Spleen (tissue), 7 donors: ENCODE data around the gene PPP3CA.

Experiments used
- POLR2A ChIP-seq, 3 donors: fragments of 450-650 bp; IDR thresholded peaks; one replicate each; pipeline ENCODE4 v1.5.1; 2017; ENCODE audit warnings: antibody characterized with exemption in 3 of 3, mild to moderate bottlenecking in 1 of 3
- TF ChIP-seq, protein P1 (sequence below), 11 experiments: fragments of 200-600 bp in 7 of 11; fragments of 450-650 bp in 4 of 11; sonication (generic) in 4 of 11; IDR thresholded peaks in 8 of 11; conservative IDR thresholded peaks in 3 of 11; 1 replicate in 7 of 11; 2 replicates in 4 of 11; pipeline versions ENCODE4 v1.4.0 to v1.8.0; 2016 to 2021; ENCODE audit warnings: antibody characterized with exemption in 11 of 11, inconsistent platforms in 4 of 11, mild to moderate bottlenecking in 1 of 11
- donor health status: DM: no; HTN: no; CAD: no; lungs with moderate emphysema.
- donor health status: DM: no; HTN: no; CAD: no.
- donor health status: DM: no; HTN: no; CAD: no.

DNA sequence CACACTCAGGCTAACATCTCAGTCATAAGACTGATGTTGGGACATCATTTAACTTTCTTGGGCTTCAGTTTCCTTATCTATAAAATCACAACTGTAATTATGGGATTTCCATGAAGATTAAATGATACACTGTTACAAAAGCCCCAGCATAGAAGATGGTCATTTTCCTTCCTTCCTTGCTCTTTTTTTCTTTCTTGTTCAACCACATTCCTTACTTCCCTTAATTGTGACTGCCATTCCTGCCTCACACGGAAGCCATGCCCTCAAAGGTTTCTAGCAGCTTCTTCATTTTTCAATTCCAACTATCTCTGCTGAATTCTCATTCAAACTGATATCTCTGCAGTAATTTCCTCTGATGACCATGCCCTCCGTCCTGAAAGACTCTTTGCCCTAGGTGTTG, 311.8 kb downstream of the PPP3CA start:
- no peak for TF ChIP-seq POLR2A (IDR thresholded peaks at IDR 0.05)
- TF ChIP-seq, protein P1, sequence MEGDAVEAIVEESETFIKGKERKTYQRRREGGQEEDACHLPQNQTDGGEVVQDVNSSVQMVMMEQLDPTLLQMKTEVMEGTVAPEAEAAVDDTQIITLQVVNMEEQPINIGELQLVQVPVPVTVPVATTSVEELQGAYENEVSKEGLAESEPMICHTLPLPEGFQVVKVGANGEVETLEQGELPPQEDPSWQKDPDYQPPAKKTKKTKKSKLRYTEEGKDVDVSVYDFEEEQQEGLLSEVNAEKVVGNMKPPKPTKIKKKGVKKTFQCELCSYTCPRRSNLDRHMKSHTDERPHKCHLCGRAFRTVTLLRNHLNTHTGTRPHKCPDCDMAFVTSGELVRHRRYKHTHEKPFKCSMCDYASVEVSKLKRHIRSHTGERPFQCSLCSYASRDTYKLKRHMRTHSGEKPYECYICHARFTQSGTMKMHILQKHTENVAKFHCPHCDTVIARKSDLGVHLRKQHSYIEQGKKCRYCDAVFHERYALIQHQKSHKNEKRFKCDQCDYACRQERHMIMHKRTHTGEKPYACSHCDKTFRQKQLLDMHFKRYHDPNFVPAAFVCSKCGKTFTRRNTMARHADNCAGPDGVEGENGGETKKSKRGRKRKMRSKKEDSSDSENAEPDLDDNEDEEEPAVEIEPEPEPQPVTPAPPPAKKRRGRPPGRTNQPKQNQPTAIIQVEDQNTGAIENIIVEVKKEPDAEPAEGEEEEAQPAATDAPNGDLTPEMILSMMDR (IDR thresholded peaks at IDR 0.05 in 8 of 11, conservative IDR thresholded peaks at IDR 0.05 in 3 of 11) = no peak
